ENCODE data around the gene KCNK3. TPM values are rescaled to one million over a fixed set of nuclear protein-coding genes. Genes with fewer than 3 reads are reported as not detected.

Gene KCNK3
- total and polyA plus RNA-seq, 2 donors (not counting 3 experiments of a cell fraction or from before 2014, with no cell fraction given), result not detected

- H3K27ac ChIP-seq (ENCODE audit: insufficient read depth, low read depth, low read length), result no peak overlapping the region
- TF ChIP-seq EZH2 (IDR thresholded peaks at IDR 0.05; ENCODE audit: borderline replicate concordance, low read depth, low read length, severe bottlenecking) (no peak), MYC (IDR thresholded peaks at IDR 0.05; ENCODE audit: low read depth, low read length) (no peak), GATA2 (IDR thresholded peaks at IDR 0.05; ENCODE audit: insufficient read depth, insufficient read length, low read depth, low read length) (no peak), FOS (IDR thresholded peaks at IDR 0.05; ENCODE audit: borderline replicate concordance, insufficient read depth, low read length) (no peak), POLR2A (IDR thresholded peaks at IDR 0.05; ENCODE audit: low read depth, low read length) (no peak), POLR2AphosphoS5 (IDR thresholded peaks at IDR 0.05; ENCODE audit: insufficient read depth, low read depth, low read length) (no peak), CTCF (IDR thresholded peaks at IDR 0.05; ENCODE audit: extremely low read depth in 1 of 2, insufficient read depth in 1 of 2, low read depth in 1 of 2, low read length in 2 of 2) (no peak), JUN (IDR thresholded peaks at IDR 0.05; ENCODE audit: borderline replicate concordance, insufficient read depth, insufficient read length, low read depth) (no peak), MAX (IDR thresholded peaks at IDR 0.05; ENCODE audit: insufficient read depth, insufficient read length) (no peak)
- no TSS peak for BruUV-seq (replicated peaks)
- no peaks in the 10 kb centered on the region for H4K20me1 ChIP-seq (replicated peaks; ENCODE audit: control insufficient read depth, extremely low read depth, insufficient read depth, low read length)
- dilution Hi-C loops (cut with MboI; ENCODE audit: extremely low pct_ligation_motif_present, low sequenced_read_pairs), result no loop called here
- FAIRE-seq (no peak), DNase-seq (ENCODE audit: low read depth, low spot score) (no peak)
- H3K4me1 ChIP-seq (ENCODE audit: control insufficient read depth, extremely low read depth, insufficient read depth, low read length), result no peaks in the 10 kb centered on the region
- H3K9me1 ChIP-seq (replicated peaks; ENCODE audit: control insufficient read depth, extremely low read depth, insufficient read depth, low read length), result no peaks in the 10 kb centered on the region
- no peak overlapping the region for H3K9ac ChIP-seq (replicated peaks; ENCODE audit: extremely low read depth, insufficient read depth, low read length)
- CTCF ChIA-PET, result interaction anchor here (1.4 to 1.6 kb wide), 3 partner anchors 10 to 44 kb away, joined by 3 to 9 read pairs (median 4); no protein-coding TSS in a partner anchor
- intact Hi-C loops (cut with micrococcal nuclease), result no loop called here
- H3K9me3 ChIP-seq (replicated peaks; ENCODE audit: control insufficient read depth, insufficient read depth, low read length), result no peaks in the 10 kb centered on the region
- H2AFZ ChIP-seq (ENCODE audit: low read depth, low read length), result no peak overlapping the region
- no peaks in the 10 kb centered on the region for H3K36me3 ChIP-seq (ENCODE audit: control insufficient read depth in 2 of 2, extremely low read depth in 1 of 2, insufficient read depth in 2 of 2, low read length in 2 of 2)
- H3K4me3 ChIP-seq (replicated peaks in 1 of 3; ENCODE audit: insufficient read depth in 1 of 3, low read depth in 1 of 3, low read length in 3 of 3), result no peak overlapping the region
- H3K27me3 ChIP-seq (ENCODE audit: control insufficient read depth in 2 of 2, insufficient read depth in 2 of 2, low read length in 2 of 2), result peaks cover 0 to 3% of the 10 kb centered on the region in 2 experiments
- POLR2A ChIA-PET, result no interaction called here
- no peaks in the 10 kb centered on the region for H3K79me2 ChIP-seq (ENCODE audit: control insufficient read depth, insufficient read depth, low read length)
- no peak overlapping the region for H3K4me2 ChIP-seq (ENCODE audit: insufficient read depth, low read length)
These were observed 42.4 kb upstream of the KCNK3 start for GRCh38 chr2:26649992-26650712.

All from endothelial cell of umbilical vein (primary cell).